ENCODE data around the gene MASTL.
"Not testable (repeated sequence)": the region's sequence is repeated elsewhere in the genome, so short reads cannot be mapped to it uniquely, and the experiment has no call there.

MASTL gene

DNA sequence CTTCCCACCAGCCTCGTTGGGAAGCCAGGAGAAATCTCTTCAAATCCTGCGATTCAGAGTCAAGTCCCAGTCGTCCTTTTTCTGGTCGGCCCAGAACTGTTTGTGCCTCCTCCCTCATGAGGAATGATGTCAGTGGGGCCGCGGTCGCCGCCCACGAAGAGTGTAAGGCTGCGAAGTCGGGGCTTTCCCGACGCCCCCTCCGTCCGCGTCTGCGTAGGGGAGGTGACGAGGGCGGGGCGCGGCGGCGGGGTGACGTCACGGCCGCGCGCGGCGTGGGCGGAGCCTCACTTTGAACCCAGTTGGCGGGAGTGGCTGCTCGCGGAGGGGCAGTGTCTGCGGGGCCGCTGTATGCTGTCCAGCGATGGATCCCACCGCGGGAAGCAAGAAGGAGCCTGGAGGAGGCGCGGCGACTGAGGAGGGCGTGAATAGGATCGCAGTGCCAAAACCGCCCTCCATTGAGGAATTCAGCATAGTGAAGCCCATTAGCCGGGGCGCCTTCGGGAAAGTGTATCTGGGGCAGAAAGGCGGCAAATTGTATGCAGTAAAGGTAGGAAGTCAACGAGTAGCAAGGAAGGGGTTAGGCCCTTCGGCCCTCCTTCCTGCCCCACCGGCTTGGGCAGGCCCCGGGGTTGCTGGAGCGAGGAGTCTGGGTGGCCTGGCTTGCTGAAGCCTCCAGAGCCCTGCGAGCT lies at the start of gene MASTL:
TSS of gene MASTL (plus strand) at position 287 of the 689 bp plus-strand sequence. CDS start at position 362, 75 bp downstream.
- peak; percentile 92 for DNase-seq

GRCh38 chr10:27108165-27108564 lies 47.0 kb upstream of the MASTL start:
- no peak for DNase-seq

DNA sequence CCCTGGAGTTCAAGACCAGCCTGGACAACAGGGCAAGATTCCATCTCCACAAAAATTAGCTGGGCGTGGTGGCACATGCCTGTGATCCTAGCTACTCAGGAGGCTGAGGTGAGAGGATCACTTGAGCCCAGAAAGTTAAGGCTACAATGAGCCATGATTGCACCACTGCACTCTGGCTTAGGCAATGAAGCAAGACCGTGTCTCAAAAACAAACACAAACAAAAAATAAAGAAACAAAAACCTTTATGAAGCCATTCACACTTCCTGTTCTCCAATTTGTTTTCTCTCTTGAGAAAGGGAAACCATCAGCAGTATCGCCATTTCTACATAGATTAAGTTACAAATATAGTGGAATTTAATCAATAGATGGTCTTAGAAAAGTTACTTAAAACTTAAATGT lies 20.8 kb upstream of the MASTL start:
- no peak for DNase-seq

DNA sequence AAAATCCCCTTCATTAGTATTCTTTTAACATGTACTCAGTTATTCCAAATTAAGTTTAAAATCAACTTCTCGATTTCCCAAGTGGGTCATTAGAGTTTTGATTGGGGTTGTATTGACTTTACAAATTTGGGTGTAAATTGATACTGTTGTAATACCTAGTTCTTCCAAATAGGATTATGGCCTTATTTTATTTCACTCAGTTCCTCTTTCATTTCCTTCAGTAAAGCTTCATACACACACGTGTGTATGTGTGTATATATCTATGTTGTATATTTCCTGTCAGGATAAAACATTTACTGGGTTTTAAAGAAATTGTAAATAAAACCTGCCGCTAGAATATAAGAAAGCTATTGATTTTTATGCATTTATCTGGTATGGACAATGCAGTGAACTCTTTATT lies 16.9 kb upstream of the MASTL start:
- no peak for DNase-seq

- DNase-seq: no peak
Observed at GRCh38 chr10:27143686-27144085, 11.5 kb upstream of the MASTL start.

GRCh38 chr10:27145937-27146336 lies 9.2 kb upstream of the MASTL start:
- no peak for DNase-seq

DNA sequence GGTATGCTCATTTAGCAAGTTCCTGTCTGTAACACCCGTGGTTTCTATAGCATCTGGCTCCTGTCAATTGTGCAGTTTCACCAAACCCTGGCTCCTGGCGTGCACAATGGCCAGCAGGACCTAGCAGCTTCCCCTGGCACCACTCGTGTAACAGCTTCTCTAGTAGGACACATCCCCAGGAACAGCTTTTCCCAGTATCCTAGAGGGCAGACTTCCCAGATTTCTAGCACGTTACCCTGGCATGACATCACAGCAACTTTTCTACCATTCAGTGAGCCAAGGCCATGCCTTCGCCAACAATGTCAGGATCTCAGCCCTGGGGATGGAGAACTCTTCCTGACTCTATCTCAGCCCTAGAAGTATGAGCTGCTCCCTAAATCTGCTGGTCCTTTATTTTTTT lies 7.5 kb upstream of the MASTL start:
- no peak for DNase-seq

DNA sequence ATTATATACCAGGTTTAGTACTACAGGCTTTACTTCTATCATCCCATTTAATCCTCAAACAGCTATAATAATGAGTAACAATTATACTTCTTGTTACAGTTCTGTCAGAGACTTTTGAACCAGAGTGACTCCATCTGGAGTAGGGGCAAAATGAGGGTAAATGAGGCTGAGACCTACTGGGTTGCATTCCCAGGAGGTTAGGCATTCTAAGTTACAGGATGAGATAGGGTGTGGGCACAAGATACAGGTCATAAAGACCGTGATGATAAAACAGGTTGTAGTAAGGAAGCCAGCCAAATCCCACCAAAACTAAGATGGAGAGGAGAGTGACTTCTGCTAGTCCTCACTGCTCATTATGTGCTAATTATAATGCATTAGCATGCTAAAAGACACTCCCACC lies 4.9 kb upstream of the MASTL start:
- no peak for DNase-seq

DNA sequence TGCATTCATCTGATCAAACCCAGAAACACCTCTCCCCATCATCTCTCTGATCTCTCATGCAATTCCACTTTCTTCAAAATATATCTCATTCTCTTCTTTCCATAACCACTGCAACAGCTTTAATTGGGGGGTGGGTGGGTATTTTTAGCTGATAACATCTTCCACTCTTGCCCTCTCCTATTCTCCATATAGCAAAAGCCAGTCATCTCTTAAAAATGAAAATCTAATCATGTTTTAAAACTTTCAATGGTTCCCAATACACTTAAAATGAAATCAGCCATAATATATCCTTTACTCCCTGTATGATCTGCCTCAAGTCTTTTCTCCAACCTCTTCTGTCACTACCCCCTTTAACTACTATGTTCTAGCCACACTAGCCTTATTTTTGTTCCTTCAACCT lies 2.5 kb upstream of the MASTL start:
- no peak for DNase-seq

- no peak for DNase-seq
Observed at GRCh38 chr10:27153329-27153728, 1.8 kb upstream of the MASTL start.

DNA sequence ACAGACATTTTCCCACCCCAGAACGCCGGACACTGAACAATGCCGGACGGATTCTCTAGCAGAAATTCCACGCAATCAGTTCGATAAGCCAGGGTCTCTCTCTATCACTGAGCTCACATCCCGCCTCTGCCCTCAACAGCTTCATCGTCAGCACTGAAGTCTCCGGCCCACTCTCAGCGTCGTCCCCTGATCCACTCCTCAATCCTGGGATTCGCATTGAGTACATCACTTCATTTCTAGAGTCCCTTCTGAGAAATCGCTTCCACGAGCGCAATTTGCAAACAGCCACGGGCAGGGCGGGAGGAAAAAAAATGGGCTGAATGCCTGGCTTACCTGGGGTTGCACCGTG lies 1.3 kb upstream of the MASTL start:
- DNase-seq: no peak

DNA sequence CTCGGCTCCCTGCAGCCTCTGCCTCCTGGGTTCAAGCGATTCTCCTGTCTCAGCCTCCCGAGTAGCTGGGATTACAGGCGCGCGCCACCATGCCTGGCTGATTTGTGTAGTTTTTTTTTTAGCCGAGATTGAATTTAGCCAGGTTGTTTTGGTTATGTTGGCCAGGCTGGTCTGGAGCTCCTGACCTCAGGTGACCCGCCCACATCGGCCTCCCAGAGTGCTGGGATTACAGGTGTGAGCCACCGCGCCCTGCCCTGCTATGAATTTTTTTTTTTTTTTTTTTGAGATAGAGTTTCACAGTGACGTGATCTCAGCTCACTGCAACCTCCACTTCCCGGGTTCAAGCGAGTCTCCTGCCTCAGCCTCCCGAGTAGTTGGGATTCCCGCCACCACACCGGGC lies 1.4 kb downstream of the MASTL start:
- not testable (repeated sequence) for DNase-seq

GRCh38 chr10:27157150-27157549 lies 2.0 kb downstream of the MASTL start:
- DNase-seq: no peak

- DNase-seq: no peak
Observed at GRCh38 chr10:27158421-27158820, 3.3 kb downstream of the MASTL start.

DNA sequence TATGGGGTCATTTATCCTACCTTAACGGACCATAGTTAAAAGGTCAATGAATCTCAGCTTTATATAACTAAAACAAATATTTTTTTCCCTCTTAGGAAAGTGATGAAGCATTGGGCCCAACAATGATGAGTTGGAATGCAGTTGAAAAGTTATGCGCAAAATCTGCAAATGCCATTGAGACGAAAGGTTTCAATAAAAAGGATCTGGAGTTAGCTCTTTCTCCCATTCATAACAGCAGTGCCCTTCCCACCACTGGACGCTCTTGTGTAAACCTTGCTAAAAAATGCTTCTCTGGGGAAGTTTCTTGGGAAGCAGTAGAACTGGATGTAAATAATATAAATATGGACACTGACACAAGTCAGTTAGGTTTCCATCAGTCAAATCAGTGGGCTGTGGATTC lies 14.7 kb downstream of the MASTL start:
- no peak for DNase-seq

DNA sequence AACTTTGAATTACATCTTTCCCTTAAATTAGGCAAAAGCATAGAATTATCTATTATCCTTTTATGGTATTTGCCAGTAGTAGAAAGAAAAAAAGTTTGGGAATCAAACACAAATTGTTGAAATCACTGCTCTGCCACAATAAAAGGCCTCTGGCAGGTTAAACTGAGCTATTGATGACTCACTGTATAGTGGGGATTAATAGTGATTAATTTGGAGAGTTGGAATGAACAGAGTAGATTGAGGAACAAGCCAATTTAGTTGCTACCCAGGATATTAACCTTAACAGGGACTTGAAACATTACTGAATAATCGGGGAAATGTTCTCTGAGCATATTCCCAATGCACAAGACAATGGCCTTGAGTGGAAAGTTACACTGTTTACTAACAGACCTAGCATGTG lies 33.1 kb downstream of the MASTL start:
- no peak for DNase-seq

DNA sequence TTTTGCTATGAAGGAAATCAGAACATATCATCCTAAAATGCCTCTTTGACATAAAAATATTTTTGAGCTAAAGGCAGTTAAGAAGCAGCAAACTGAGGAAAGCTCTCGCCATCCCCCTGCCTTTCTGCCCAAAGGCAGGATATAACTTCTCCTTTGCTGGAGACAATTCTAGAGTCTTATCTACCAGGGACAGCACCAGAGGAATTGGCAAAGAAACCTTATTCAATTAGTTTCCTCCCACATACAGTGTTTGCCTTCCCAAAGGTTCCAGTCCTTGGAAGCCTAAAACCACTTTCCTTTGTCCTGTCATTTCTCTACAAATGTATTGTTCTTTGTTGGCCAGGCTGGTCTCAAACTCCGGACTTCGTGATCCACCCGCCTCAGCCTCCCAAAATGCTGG lies 33.7 kb downstream of the MASTL start:
- DNase-seq: no peak

DNA sequence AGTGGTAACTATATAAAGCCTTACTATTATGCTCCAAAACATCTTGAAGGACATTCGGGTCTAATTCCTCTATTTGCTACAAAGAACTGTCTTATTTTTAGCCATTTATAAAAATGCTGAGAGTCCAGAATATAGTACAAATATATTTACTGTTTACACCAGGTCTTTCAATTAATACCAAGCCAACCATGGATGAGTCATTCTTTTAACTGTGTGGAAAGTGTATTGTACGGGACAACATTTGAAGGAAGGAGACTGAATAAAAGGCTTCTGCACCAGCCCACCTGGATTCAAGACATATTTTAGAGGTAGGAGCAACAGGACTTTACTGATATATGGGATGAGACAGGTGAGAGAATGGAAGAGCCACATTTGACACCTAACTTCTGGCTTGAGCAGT lies 35.4 kb downstream of the MASTL start:
- DNase-seq: no peak

- no peak for DNase-seq
Observed at GRCh38 chr10:27192284-27192683, 37.1 kb downstream of the MASTL start.

DNA sequence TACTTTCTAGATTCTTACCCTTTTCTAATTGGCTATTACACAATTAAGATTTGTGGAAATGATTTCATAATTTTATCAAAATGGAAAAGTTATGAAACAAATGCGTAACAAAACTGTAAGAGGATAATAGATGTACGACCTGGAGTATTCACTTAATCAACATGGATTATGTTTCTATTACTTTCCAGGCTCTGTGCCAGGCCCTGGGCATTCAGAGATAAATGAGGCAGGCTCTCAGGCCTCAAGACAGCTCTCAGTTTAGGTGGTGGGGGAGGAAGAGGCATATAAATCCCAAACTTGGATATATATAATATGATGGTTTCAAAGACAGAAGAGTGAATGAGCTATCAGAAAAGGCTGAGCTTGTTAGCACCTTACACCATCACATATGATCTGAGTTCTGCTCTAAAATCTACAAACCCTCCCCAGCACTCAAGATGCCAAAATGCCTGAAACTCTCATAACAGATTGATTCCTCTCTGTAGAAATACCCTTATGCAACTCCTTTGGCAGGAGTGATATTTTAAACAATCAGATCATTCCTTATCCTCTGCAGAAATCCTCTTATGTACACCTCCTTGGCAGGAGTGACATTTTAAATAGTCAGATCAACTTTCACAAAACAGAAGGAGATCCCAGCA lies 42.9 kb downstream of the MASTL start:
- DNase-seq: no peak

DNA sequence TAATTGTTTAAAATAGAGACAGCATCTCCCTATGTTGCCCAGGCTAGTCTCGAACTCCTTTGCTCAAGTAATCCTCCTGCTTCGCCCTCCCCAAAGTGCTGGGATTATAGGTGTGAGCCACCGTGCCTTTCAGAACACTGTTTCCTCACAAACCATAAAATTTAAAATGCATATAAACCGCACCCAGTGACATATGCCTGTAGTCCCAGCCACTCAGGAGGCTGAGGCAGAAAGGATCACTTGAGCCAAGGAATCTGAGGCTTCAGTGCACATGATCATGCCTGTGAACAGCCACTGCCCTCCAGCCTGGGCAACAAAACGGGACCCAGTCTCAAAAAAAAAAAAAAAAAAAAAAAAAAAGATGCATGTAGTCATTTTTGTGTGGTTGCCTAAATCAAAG lies 48.7 kb downstream of the MASTL start:
- no peak for DNase-seq

GRCh38 chr10:27207350-27207749 lies 52.2 kb downstream of the MASTL start:
- no peak for DNase-seq

GRCh38 chr10:27223964-27224363 lies 68.8 kb downstream of the MASTL start:
- DNase-seq: peak; percentile 25

DNA sequence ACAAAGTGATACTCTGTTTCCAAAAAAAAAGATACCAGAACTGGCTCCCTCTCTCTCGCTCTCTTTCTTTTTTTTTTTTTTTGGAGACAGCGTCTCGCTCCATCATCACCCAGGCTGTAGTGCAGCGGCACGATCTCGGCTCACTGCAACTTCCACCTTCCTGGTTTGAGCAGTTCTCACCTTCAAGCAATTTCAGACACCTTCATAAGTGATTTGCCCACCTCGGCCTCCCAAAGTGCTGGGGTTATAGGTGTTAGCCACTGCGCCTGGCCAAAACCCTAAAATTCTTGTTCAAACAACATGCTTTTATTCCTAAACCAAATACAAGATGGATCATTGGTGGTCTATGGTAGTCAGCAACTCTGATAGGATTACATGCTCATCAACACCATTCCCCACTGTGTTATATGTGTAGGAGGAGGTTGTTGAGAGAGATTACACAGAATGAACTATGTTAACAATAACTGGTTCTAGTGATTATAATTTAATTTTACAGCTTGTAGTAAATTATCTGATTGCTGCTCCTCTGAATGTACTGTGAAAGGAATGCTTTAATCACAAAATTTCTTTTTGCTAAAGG lies 69.9 kb downstream of the MASTL start:
- DNase-seq: no peak
